ENCODE data around the gene ADARB2.
"Not testable (repeated sequence)": the region's sequence is repeated elsewhere in the genome, so short reads cannot be mapped to it uniquely, and the experiment has no call there.

ADARB2 gene

GRCh38 chr10:1328161-1328823 lies 409.0 kb downstream of the ADARB2 start:
- DNase-seq = no peak

GRCh38 chr10:1327759-1328158 lies 409.6 kb downstream of the ADARB2 start:
- DNase-seq = no peak

GRCh38 chr10:1326514-1326913 lies 410.8 kb downstream of the ADARB2 start:
- not testable (repeated sequence) for DNase-seq

- DNase-seq = no peak
Measured at GRCh38 chr10:1324903-1325302, 412.4 kb downstream of the ADARB2 start.

GRCh38 chr10:1323951-1324350 lies 413.4 kb downstream of the ADARB2 start:
- DNase-seq = no peak

- no peak for DNase-seq
Measured at GRCh38 chr10:1320739-1321320, 416.5 kb downstream of the ADARB2 start.

GRCh38 chr10:1316809-1317143 lies 420.5 kb downstream of the ADARB2 start:
- no peak for DNase-seq

GRCh38 chr10:1316121-1316808 lies 421.1 kb downstream of the ADARB2 start:
- no peak for DNase-seq

- no peak for DNase-seq
Measured at GRCh38 chr10:1315178-1315577, 422.1 kb downstream of the ADARB2 start.

- no peak for DNase-seq
Measured at GRCh38 chr10:1311726-1312125, 425.6 kb downstream of the ADARB2 start.

GRCh38 chr10:1310271-1310789 lies 427.0 kb downstream of the ADARB2 start:
- DNase-seq = no peak

- no peak for DNase-seq
Measured at GRCh38 chr10:1309617-1310270, 427.6 kb downstream of the ADARB2 start.

- no peak for DNase-seq
Measured at GRCh38 chr10:1308962-1309616, 428.2 kb downstream of the ADARB2 start.

- DNase-seq = no peak
Measured at GRCh38 chr10:1308173-1308961, 429.0 kb downstream of the ADARB2 start.

- no peak for DNase-seq
Measured at GRCh38 chr10:1301143-1301542, 436.2 kb downstream of the ADARB2 start.

GRCh38 chr10:1300218-1300617 lies 437.1 kb downstream of the ADARB2 start:
- no peak for DNase-seq

GRCh38 chr10:1299041-1299726 lies 438.1 kb downstream of the ADARB2 start:
- no peak for DNase-seq

- DNase-seq = no peak
Measured at GRCh38 chr10:1297566-1298301, 439.6 kb downstream of the ADARB2 start.

- DNase-seq = no peak
Measured at GRCh38 chr10:1295756-1296480, 441.4 kb downstream of the ADARB2 start.

- no peak for DNase-seq
Measured at GRCh38 chr10:1294748-1295147, 442.6 kb downstream of the ADARB2 start.

All from stimulated activated naive CD4-positive, alpha-beta T cell (primary cell).